HEK293 (cell line): Measurements from ENCODE around the gene TMIGD2.

Experiments used
- HOXA7 ChIP-seq: sonication (generic); formaldehyde crosslinking; IDR thresholded peaks from 2 replicates; pipeline ENCODE4 v1.8.1; 2022; ENCODE audit warnings: missing genetic modification reagents, borderline replicate concordance
- KLF1 ChIP-seq: fragments of 450-650 bp; formaldehyde crosslinking; IDR thresholded peaks from 2 replicates; pipeline ENCODE4 v1.5.1; 2016; ENCODE audit warnings: missing biosample characterization, missing genetic modification characterization
- MYNN ChIP-seq: fragments of 450-650 bp; formaldehyde crosslinking; IDR thresholded peaks from 2 replicates; pipeline ENCODE4 v1.5.1; 2016; ENCODE audit warnings: missing biosample characterization, missing genetic modification characterization, borderline replicate concordance
- SCRT2 ChIP-seq: fragments of 450-650 bp; formaldehyde crosslinking; IDR thresholded peaks from 2 replicates; pipeline ENCODE4 v1.5.1; 2016; ENCODE audit warnings: missing biosample characterization, missing genetic modification characterization
- SP3 ChIP-seq: fragments of 450-650 bp; formaldehyde crosslinking; IDR thresholded peaks from 2 replicates; pipeline ENCODE4 v1.5.1; 2016; ENCODE audit warnings: missing biosample characterization, missing genetic modification characterization
- TCF7L2 ChIP-seq: IDR thresholded peaks from 2 replicates; pipeline ENCODE4 v1.6.1; 2011; ENCODE audit warnings: low read depth, mild to moderate bottlenecking, inconsistent platforms, low read length, moderate library complexity, borderline replicate concordance
- YY2 ChIP-seq: fragments of 450-650 bp; formaldehyde crosslinking; IDR thresholded peaks from 2 replicates; pipeline ENCODE4 v1.5.1; 2016; ENCODE audit warnings: missing biosample characterization, missing genetic modification characterization
- ZBTB1 ChIP-seq: fragments of 450-650 bp; formaldehyde crosslinking; IDR thresholded peaks from 2 replicates; pipeline ENCODE4 v1.5.1; 2016; ENCODE audit warnings: missing biosample characterization, missing genetic modification characterization
- ZBTB44 ChIP-seq: fragments of 450-650 bp; IDR thresholded peaks from 2 replicates; pipeline ENCODE4 v1.5.1; 2018; ENCODE audit warnings: missing biosample characterization, mild to moderate bottlenecking, missing genetic modification characterization
- ZBTB48 ChIP-seq: fragments of 450-650 bp; formaldehyde crosslinking; IDR thresholded peaks from 2 replicates; pipeline ENCODE4 v1.5.1; 2016; ENCODE audit warnings: missing biosample characterization, missing genetic modification characterization
- ZFP69B ChIP-seq: fragments of 450-650 bp; formaldehyde crosslinking; IDR thresholded peaks from 2 replicates; pipeline ENCODE4 v1.5.1; 2016; ENCODE audit warnings: missing biosample characterization, missing genetic modification characterization
- ZIC2 ChIP-seq: fragments of 450-650 bp; formaldehyde crosslinking; IDR thresholded peaks from 2 replicates; pipeline ENCODE4 v1.5.1; 2016; ENCODE audit warnings: missing biosample characterization, missing genetic modification characterization
- ZNF16 ChIP-seq: fragments of 450-650 bp; formaldehyde crosslinking; IDR thresholded peaks from 2 replicates; pipeline ENCODE4 v1.5.1; 2016; ENCODE audit warnings: low read depth, missing biosample characterization, missing genetic modification characterization
- ZNF174 ChIP-seq: fragments of 450-650 bp; formaldehyde crosslinking; IDR thresholded peaks from 2 replicates; pipeline ENCODE4 v1.5.0; 2017; ENCODE audit warnings: missing biosample characterization, mild to moderate bottlenecking, missing genetic modification characterization
- ZNF175 ChIP-seq: fragments of 450-650 bp; formaldehyde crosslinking; IDR thresholded peaks from 2 replicates; pipeline ENCODE4 v1.5.1; 2016; ENCODE audit warnings: missing biosample characterization, missing genetic modification characterization
- ZNF239 ChIP-seq: fragments of 450-650 bp; formaldehyde crosslinking; IDR thresholded peaks from 2 replicates; pipeline ENCODE4 v1.5.1; 2016; ENCODE audit warnings: missing biosample characterization, missing genetic modification characterization
- ZNF341 ChIP-seq: fragments of 450-650 bp; formaldehyde crosslinking; IDR thresholded peaks from 2 replicates; pipeline ENCODE4; 2016; ENCODE audit warnings: low read depth, missing biosample characterization, missing genetic modification characterization
- ZNF362 ChIP-seq: fragments of 450-650 bp; formaldehyde crosslinking; IDR thresholded peaks from 2 replicates; pipeline ENCODE4 v1.5.1; 2016; ENCODE audit warnings: missing biosample characterization, missing genetic modification characterization
- ZNF366 ChIP-seq: fragments of 450-650 bp; formaldehyde crosslinking; conservative IDR thresholded peaks from 2 replicates; pipeline ENCODE4 v1.5.1; 2016; ENCODE audit warnings: missing biosample characterization, missing genetic modification characterization
- ZNF37A ChIP-seq: fragments of 450-650 bp; IDR thresholded peaks from 2 replicates; pipeline ENCODE4 v1.5.1; 2018; ENCODE audit warnings: missing biosample characterization, missing genetic modification characterization
- ZNF423 ChIP-seq: fragments of 450-650 bp; formaldehyde crosslinking; IDR thresholded peaks from 2 replicates; pipeline ENCODE4 v1.5.1; 2016; ENCODE audit warnings: missing biosample characterization, missing genetic modification characterization
- ZNF426 ChIP-seq: fragments of 450-650 bp; formaldehyde crosslinking; IDR thresholded peaks from 2 replicates; pipeline ENCODE4 v1.5.1; 2017; ENCODE audit warnings: missing biosample characterization, missing genetic modification characterization, mild to moderate bottlenecking, inconsistent platforms, moderate library complexity
- ZNF473 ChIP-seq: fragments of 450-650 bp; formaldehyde crosslinking; IDR thresholded peaks from 2 replicates; pipeline ENCODE4 v1.5.1; 2017; ENCODE audit warnings: missing biosample characterization, missing genetic modification characterization
- ZNF48 ChIP-seq: fragments of 450-650 bp; formaldehyde crosslinking; IDR thresholded peaks from 2 replicates; pipeline ENCODE4 v1.5.1; 2016; ENCODE audit warnings: missing biosample characterization, missing genetic modification characterization
- ZNF660 ChIP-seq: fragments of 450-650 bp; IDR thresholded peaks from 2 replicates; pipeline ENCODE4 v1.5.1; 2018; ENCODE audit warnings: missing biosample characterization, mild to moderate bottlenecking, missing genetic modification characterization
- ZNF670 ChIP-seq: fragments of 450-650 bp; formaldehyde crosslinking; IDR thresholded peaks from 2 replicates; pipeline ENCODE4 v1.5.1; 2016; ENCODE audit warnings: missing biosample characterization, missing genetic modification characterization, low read depth
- ZNF677 ChIP-seq: fragments of 450-650 bp; IDR thresholded peaks from 2 replicates; pipeline ENCODE4 v1.5.0; 2018; ENCODE audit warnings: missing biosample characterization, mild to moderate bottlenecking, missing genetic modification characterization, moderate library complexity
- ZNF701 ChIP-seq: fragments of 450-650 bp; formaldehyde crosslinking; IDR thresholded peaks from 2 replicates; pipeline ENCODE4 v1.5.1; 2016; ENCODE audit warnings: missing biosample characterization, missing genetic modification characterization
- ZNF747 ChIP-seq: fragments of 450-650 bp; formaldehyde crosslinking; IDR thresholded peaks from 2 replicates; pipeline ENCODE4 v1.5.1; 2016; ENCODE audit warnings: missing biosample characterization, missing genetic modification characterization
- ZNF777 ChIP-seq: fragments of 450-650 bp; formaldehyde crosslinking; IDR thresholded peaks from 2 replicates; pipeline ENCODE4 v1.5.1; 2017; ENCODE audit warnings: missing biosample characterization, missing genetic modification characterization, borderline replicate concordance
- TF ChIP-seq, protein P1 (sequence below): fragments of 450-650 bp; formaldehyde crosslinking; IDR thresholded peaks from 2 replicates; pipeline ENCODE4 v1.5.1; 2016; ENCODE audit warnings: missing biosample characterization, missing genetic modification characterization, low read depth
- TF ChIP-seq, protein P2 (sequence below): fragments of 450-650 bp; formaldehyde crosslinking; IDR thresholded peaks from 2 replicates; pipeline ENCODE4 v1.5.1; 2016; ENCODE audit warnings: missing biosample characterization, missing genetic modification characterization
- TF ChIP-seq, protein P3 (sequence below): fragments of 450-650 bp; formaldehyde crosslinking; IDR thresholded peaks from 2 replicates; pipeline ENCODE4 v1.5.0; 2017; ENCODE audit warnings: missing biosample characterization, missing genetic modification characterization, borderline replicate concordance

TMIGD2 gene

DNA sequence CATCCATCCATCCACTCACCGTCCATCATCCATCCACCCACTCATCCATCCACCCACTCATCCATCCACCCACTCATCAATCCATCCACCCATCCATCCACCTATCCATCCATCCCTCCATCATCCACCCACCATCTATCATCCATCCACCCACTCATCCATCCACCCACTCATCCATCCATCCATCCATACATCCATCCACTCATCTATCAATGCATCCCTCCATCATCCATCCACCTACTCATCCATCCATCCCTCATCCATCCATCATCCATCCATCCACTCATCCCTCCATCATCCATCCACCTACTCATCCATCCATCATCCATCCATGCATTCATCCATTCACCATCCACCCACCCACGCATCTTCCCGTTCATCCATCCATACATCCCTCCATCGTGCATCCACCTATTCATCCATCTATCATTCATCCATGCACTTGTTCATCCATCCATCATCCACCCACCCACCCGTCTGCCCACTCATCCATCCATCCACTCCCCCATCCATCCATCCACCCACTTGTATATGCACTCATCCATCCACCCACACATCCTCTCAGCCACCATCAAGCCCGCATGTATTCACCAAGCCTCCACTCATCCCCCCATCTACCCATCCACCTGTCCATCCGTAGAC lies 32.9 kb upstream of the TMIGD2 start (continued):
- TF ChIP-seq ZBTB1 (tag by site-specific recombination): no peak
- TF ChIP-seq ZNF362 (tag by site-specific recombination): no peak
- TF ChIP-seq ZNF16: no peak
- TF ChIP-seq ZNF660 (tag by site-specific recombination): no peak
- TF ChIP-seq ZNF48: no peak
- no peak for TF ChIP-seq ZNF239
- TF ChIP-seq SCRT2: peak; percentile 25; the same call in 1 of the 2 replicates
- no peak for TF ChIP-seq ZBTB48
- no peak for TF ChIP-seq ZNF341 (tag by site-specific recombination)
- no peak for TF ChIP-seq ZNF670 (tag by site-specific recombination)
- TF ChIP-seq ZNF777 (tag by site-specific recombination): 0 out of 2 replicates have a peak, but pooled peaks have one; percentile 29
- TF ChIP-seq, protein P1, sequence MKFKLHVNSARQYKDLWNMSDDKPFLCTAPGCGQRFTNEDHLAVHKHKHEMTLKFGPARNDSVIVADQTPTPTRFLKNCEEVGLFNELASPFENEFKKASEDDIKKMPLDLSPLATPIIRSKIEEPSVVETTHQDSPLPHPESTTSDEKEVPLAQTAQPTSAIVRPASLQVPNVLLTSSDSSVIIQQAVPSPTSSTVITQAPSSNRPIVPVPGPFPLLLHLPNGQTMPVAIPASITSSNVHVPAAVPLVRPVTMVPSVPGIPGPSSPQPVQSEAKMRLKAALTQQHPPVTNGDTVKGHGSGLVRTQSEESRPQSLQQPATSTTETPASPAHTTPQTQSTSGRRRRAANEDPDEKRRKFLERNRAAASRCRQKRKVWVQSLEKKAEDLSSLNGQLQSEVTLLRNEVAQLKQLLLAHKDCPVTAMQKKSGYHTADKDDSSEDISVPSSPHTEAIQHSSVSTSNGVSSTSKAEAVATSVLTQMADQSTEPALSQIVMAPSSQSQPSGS (tag by site-specific recombination): no peak
- TF ChIP-seq ZBTB44: no peak
- no peak for TF ChIP-seq TCF7L2
- TF ChIP-seq ZNF473 (tag by site-specific recombination): no peak
- no peak for TF ChIP-seq ZNF426 (tag by site-specific recombination)
- TF ChIP-seq ZFP69B: no peak
- no peak for TF ChIP-seq KLF1 (tag by site-specific recombination)
- no peak for TF ChIP-seq MYNN (tag by site-specific recombination)
- TF ChIP-seq SP3 (tag by site-specific recombination): no peak
- TF ChIP-seq ZNF174: no peak
- TF ChIP-seq ZNF747 (tag by site-specific recombination): no peak
- no peak for TF ChIP-seq ZNF37A (tag by site-specific recombination)
- no peak for TF ChIP-seq ZIC2 (tag by site-specific recombination)
- no peak for TF ChIP-seq HOXA7 (CRISPR knock-in tag)
- TF ChIP-seq ZNF366 (tag by site-specific recombination): peak; percentile 100
- 0 out of 2 replicates have a peak, but pooled peaks have one; percentile 13 for TF ChIP-seq ZNF175 (tag by site-specific recombination)
- TF ChIP-seq ZNF423 (tag by site-specific recombination): no peak
- no peak for TF ChIP-seq ZNF677 (tag by site-specific recombination)
- TF ChIP-seq YY2: no peak
- no peak for TF ChIP-seq ZNF701 (tag by site-specific recombination)
- TF ChIP-seq, protein P2, sequence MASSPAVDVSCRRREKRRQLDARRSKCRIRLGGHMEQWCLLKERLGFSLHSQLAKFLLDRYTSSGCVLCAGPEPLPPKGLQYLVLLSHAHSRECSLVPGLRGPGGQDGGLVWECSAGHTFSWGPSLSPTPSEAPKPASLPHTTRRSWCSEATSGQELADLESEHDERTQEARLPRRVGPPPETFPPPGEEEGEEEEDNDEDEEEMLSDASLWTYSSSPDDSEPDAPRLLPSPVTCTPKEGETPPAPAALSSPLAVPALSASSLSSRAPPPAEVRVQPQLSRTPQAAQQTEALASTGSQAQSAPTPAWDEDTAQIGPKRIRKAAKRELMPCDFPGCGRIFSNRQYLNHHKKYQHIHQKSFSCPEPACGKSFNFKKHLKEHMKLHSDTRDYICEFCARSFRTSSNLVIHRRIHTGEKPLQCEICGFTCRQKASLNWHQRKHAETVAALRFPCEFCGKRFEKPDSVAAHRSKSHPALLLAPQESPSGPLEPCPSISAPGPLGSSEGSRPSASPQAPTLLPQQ (tag by site-specific recombination): no peak
- TF ChIP-seq, protein P3, sequence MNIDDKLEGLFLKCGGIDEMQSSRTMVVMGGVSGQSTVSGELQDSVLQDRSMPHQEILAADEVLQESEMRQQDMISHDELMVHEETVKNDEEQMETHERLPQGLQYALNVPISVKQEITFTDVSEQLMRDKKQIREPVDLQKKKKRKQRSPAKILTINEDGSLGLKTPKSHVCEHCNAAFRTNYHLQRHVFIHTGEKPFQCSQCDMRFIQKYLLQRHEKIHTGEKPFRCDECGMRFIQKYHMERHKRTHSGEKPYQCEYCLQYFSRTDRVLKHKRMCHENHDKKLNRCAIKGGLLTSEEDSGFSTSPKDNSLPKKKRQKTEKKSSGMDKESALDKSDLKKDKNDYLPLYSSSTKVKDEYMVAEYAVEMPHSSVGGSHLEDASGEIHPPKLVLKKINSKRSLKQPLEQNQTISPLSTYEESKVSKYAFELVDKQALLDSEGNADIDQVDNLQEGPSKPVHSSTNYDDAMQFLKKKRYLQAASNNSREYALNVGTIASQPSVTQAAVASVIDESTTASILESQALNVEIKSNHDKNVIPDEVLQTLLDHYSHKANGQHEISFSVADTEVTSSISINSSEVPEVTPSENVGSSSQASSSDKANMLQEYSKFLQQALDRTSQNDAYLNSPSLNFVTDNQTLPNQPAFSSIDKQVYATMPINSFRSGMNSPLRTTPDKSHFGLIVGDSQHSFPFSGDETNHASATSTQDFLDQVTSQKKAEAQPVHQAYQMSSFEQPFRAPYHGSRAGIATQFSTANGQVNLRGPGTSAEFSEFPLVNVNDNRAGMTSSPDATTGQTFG (tag by site-specific recombination): no peak
